G401 (cell line): ENCODE measurements around the gene NCF4. TPM values are rescaled to one million over a fixed set of nuclear protein-coding genes. Genes with fewer than 3 reads are reported as not detected.
A peak's percentile ranks its signal among the peaks of the same experiment; 100 is the strongest.

Experiments
- DNase-seq: peaks from one replicate; pipeline ENCODE4 v3.0.0-alpha.2; 2015; ENCODE audit warnings: low spot score
- in situ Hi-C: cut with HindIII; loops from 2 replicates; pipeline ENCODE4 v1.10.0; 2016; ENCODE audit warnings: low sequenced_read_pairs, mixed read lengths
- total RNA-seq: library from RNA; depleted of rRNA; stranded (reverse); fragments of >200 nt; shearing (Covaris generic); gene quantifications from 2 replicates; pipeline ENCODE4 v1.2.3, GENCODE V29; 2014

NCF4 gene
- total RNA-seq, 1 experiment from 2014 or later, result not detected

GRCh38 chr22:36862251-36863242 is 1.7 kb downstream of the NCF4 start:
- no peak for DNase-seq
- in situ Hi-C loops, result no loop called here

GRCh38 chr22:36863281-36863680 is 2.5 kb downstream of the NCF4 start:
- DNase-seq, result no peak
- in situ Hi-C loops, result no loop called here

DNA sequence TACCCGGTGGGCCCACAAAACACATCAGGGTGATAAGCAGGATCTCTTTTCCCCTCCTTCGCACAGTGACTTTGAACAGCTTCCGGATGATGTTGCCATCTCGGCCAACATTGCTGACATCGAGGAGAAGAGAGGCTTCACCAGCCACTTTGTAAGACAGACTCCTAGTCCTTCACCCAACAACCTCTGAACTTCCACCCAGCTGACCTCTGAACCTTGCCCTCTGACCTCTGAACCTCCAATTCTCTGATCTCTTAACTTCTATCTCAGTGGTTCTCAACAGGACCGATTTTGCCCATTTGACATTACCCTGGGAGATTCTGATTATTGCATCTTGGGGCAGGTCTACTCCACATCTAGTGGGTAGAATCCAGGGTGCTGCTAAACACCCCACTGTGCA is 3.2 kb downstream of the NCF4 start:
- in situ Hi-C loops, result no loop called here
- no peak for DNase-seq

- in situ Hi-C loops, result no loop called here
- no peak for DNase-seq
Measured at GRCh38 chr22:36864454-36865215, 3.8 kb downstream of the NCF4 start.

GRCh38 chr22:36865346-36865745 is 4.5 kb downstream of the NCF4 start:
- no peak for DNase-seq
- in situ Hi-C loops, result no loop called here

GRCh38 chr22:36867695-36868094 is 6.9 kb downstream of the NCF4 start:
- in situ Hi-C loops, result no loop called here

GRCh38 chr22:36868546-36869181 is 7.9 kb downstream of the NCF4 start:
- DNase-seq, result no peak
- in situ Hi-C loops, result no loop called here

More at GRCh38 chr22:36867695-36868094, 6.9 kb downstream of the NCF4 start:
- DNase-seq, result no peak

GRCh38 chr22:36870250-36870649 is 9.4 kb downstream of the NCF4 start:
- in situ Hi-C loops, result no loop called here
- no peak for DNase-seq

DNA sequence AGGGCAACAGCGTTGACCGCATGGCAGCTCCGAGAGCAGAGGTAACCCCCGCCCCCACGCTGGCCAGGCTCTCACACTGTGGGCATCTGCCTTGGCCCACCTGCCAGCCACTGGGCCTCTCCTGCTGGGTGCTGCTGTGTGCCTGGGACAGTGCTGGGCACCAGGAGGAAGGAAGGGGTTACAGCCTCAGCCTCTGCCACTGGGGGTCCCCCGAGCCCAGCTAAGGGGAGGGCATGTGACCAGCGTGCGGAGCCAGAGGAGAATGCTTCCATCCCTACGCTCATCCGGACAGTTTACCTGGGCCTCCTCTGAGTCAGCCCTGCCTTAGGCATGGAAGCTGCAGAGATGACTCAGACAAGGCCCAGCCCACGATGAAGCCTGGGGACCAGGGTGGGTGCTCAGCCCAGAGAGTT is 10.9 kb downstream of the NCF4 start:
- no peak for DNase-seq
- in situ Hi-C loops, result no loop called here

- in situ Hi-C loops, result no loop called here
- DNase-seq, result no peak
Measured at GRCh38 chr22:36872084-36872483, 11.3 kb downstream of the NCF4 start.

DNA sequence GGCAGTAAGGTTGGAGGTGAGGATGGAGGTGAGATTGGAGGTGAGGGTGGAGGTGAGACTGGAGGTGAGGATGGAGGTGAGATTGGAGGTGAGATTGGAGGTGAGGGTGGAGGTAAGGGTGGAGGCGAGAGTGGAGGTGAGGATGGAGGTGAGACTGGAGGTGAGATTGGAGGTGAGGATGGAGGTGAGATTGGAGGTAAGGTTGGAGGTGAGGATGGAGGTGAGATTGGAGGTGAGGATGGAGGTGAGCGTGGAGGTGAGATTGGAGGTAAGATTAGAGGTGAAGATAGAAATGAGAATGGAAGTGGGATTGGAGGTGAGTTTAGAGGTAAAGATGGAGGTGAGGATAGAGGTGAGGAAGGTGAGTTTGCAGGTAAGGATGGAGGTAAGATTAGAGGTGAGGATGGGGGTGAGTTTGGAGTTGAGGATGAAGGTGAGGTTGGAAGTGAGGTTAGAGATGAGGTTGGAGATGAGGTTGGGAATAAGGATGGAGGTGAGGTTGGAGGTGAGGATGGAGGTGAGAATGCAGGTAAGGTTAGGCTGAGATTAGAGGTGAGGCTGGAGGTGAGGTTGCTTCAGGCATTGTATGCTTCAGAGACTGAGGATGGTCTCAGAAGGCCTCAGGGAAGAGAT is 12.2 kb downstream of the NCF4 start:
- in situ Hi-C loops, result no loop called here
- DNase-seq, result no peak

GRCh38 chr22:36873614-36874308 is 13.0 kb downstream of the NCF4 start:
- in situ Hi-C loops, result no loop called here
- DNase-seq, result peak; percentile 23

- in situ Hi-C loops, result no loop called here
- DNase-seq, result no peak
Measured at GRCh38 chr22:36874309-36874696, 13.5 kb downstream of the NCF4 start.

- in situ Hi-C loops, result no loop called here
- no peak for DNase-seq
Measured at GRCh38 chr22:36874736-36875135, 13.9 kb downstream of the NCF4 start.

DNA sequence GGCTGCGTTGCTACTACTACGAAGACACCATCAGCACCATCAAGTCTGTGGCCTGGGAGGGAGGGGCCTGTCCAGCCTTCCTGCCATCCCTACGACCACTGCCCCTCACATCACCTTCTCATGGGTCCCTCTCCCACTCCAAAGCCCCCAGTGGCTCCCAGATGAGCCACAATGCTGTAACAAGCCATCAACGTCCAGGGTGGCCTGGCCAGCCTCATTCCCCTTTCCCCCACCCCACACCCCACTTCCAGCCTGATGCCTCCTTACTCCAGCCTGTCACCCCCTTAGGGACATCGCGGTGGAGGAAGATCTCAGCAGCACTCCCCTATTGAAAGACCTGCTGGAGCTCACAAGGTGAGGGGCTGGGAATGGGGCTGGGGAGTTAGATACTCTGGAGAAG is 14.9 kb downstream of the NCF4 start:
- in situ Hi-C loops, result no loop called here
- no peak for DNase-seq

DNA sequence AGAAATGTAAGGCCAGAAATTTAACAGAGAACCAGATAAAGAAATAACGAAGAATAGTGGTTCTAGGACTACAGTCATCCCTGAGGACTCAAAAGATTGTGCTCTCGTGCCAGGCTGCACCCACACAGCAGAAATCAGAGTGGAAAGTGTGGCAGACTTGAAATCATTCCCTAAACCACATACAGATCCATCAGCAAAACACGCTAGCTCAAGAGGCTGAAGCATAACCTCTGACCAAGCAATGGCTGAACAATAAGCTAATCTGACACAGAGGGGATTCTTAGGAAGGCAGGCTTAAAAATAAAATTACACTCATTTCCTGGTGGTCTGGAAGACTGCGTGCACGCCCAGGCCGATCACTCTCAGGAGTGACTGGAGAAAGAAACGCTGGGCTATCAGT is 19.0 kb downstream of the NCF4 start:
- in situ Hi-C loops, result no loop called here
- no peak for DNase-seq

GRCh38 chr22:36881504-36882245 is 20.9 kb downstream of the NCF4 start:
- in situ Hi-C loops, result no loop called here
- DNase-seq, result no peak
